OCI-LY7 (cell line): ENCODE results near the gene TPRG1L. TPM values are rescaled to one million over a fixed set of nuclear protein-coding genes. Genes with fewer than 3 reads are reported as not detected.
A peak's percentile ranks its signal among the peaks of the same experiment; 100 is the strongest.

Source experiments
- BruUV-seq: library from RNA; stranded (reverse); fragments of 400-500 nt; replicated peaks from 2 replicates; lab custom pipeline; 2021; lab: Mats Ljungman, UMichigan
- CTCF ChIA-PET: fragments of 300-600 bp; sonication (Branson Sonifier 250); formaldehyde crosslinking; loops from one replicate; lab custom pipeline; 2022; ENCODE audit warnings: antibody characterized with exemption; ENCODE audit not compliant: unreplicated experiment; lab: Charles Lee
- POLR2A ChIA-PET: fragments of 300-600 bp; sonication (Branson Sonifier 250); formaldehyde crosslinking; loops from one replicate; lab custom pipeline; 2022; ENCODE audit warnings: antibody characterized with exemption; lab: Charles Lee
- DNase-seq: peaks from one replicate; pipeline ENCODE4 v3.0.0-alpha.2; 2015; ENCODE audit warnings: low spot score
- H2AFZ ChIP-seq: fragments of 200-600 bp; sonication (generic), shearing (Covaris generic); 2 replicates; pipeline ENCODE4 v1.6.1; 2014; ENCODE audit warnings: mild to moderate bottlenecking, antibody characterized with exemption, low read length, moderate library complexity
- H3K27ac ChIP-seq: fragments of 200-600 bp; sonication (generic); 2 replicates; pipeline ENCODE4 v1.5.1; 2014; ENCODE audit warnings: mixed run types, low read depth, mild to moderate bottlenecking, moderate library complexity, low read length, inconsistent platforms; ENCODE audit not compliant: poor library complexity, severe bottlenecking
- H3K36me3 ChIP-seq: fragments of 200-600 bp; sonication (generic); 2 replicates; pipeline ENCODE4 v1.6.1; 2014; ENCODE audit warnings: mild to moderate bottlenecking, antibody characterized with exemption, low read length, moderate library complexity, mixed read lengths; ENCODE audit not compliant: insufficient read depth
- H3K4me1 ChIP-seq: fragments of 200-600 bp; sonication (generic); 2 replicates; pipeline ENCODE4 v1.5.1; 2014; ENCODE audit warnings: mild to moderate bottlenecking, low read length; ENCODE audit not compliant: insufficient read depth, poor library complexity, severe bottlenecking
- H3K4me2 ChIP-seq: fragments of 200-600 bp; sonication (generic); 2 replicates; pipeline ENCODE4 v1.6.1; 2014; ENCODE audit warnings: mild to moderate bottlenecking, low read length
- H3K4me3 ChIP-seq: fragments of 200-600 bp; sonication (generic); 2 replicates; pipeline ENCODE4 v1.5.1; 2014; ENCODE audit warnings: mild to moderate bottlenecking, low read depth, low read length; ENCODE audit not compliant: poor library complexity, severe bottlenecking
- H3K79me2 ChIP-seq: fragments of 200-600 bp; sonication (generic); 2 replicates; pipeline ENCODE4 v1.6.1; 2016; ENCODE audit warnings: low read depth, mild to moderate bottlenecking, low read length, moderate library complexity, mixed read lengths; ENCODE audit not compliant: insufficient read depth
- H3K9me2 ChIP-seq: fragments of 200-600 bp; sonication (generic); 2 replicates; pipeline ENCODE4 v1.6.1; 2016; ENCODE audit warnings: mild to moderate bottlenecking, low read length, mixed read lengths; ENCODE audit not compliant: insufficient read depth
- H3K9me3 ChIP-seq: fragments of 200-600 bp; sonication (generic); 2 replicates; pipeline ENCODE4 v1.6.1; 2014; ENCODE audit warnings: mild to moderate bottlenecking, mixed run types, low read length, mixed read lengths
- H4K20me1 ChIP-seq: fragments of 200-600 bp; sonication (generic); 2 replicates; pipeline ENCODE4 v1.6.1; 2014; ENCODE audit warnings: mild to moderate bottlenecking, antibody characterized with exemption, low read length, moderate library complexity, mixed read lengths; ENCODE audit not compliant: insufficient read depth
- EZH2phosphoT487 ChIP-seq: fragments of 200-600 bp; sonication (generic); IDR thresholded peaks from 2 replicates; pipeline ENCODE4 v1.6.1; 2018; ENCODE audit warnings: low read depth, borderline replicate concordance, mild to moderate bottlenecking, mixed run types, antibody characterized with exemption, low read length, moderate library complexity, mixed read lengths
- intact Hi-C: fragments of 100-400 bp; cut with micrococcal nuclease; formaldehyde crosslinking; loops from one replicate; pipeline ENCODE4 v1.10.0; 2022; ENCODE audit not compliant: unreplicated experiment
- total RNA-seq, 2 experiments: library from RNA; depleted of rRNA in 1 of 2; stranded (reverse); fragments of >200 nt in 1 of 2; shearing (Covaris generic) in 1 of 2; gene quantifications; 2 replicates each; pipeline ENCODE4 v1.2.3, GENCODE V29; 2014 to 2022
- TF ChIP-seq, protein P1 (sequence below): fragments of 200-600 bp; sonication (generic); conservative IDR thresholded peaks from 2 replicates; pipeline ENCODE4 v1.5.1; 2014; ENCODE audit warnings: mild to moderate bottlenecking, antibody characterized with exemption, low read length, moderate library complexity, mixed read lengths

TPRG1L gene
- total RNA-seq, 2 experiments from 2014 or later = 3.1 to 6.8 TPM

DNA sequence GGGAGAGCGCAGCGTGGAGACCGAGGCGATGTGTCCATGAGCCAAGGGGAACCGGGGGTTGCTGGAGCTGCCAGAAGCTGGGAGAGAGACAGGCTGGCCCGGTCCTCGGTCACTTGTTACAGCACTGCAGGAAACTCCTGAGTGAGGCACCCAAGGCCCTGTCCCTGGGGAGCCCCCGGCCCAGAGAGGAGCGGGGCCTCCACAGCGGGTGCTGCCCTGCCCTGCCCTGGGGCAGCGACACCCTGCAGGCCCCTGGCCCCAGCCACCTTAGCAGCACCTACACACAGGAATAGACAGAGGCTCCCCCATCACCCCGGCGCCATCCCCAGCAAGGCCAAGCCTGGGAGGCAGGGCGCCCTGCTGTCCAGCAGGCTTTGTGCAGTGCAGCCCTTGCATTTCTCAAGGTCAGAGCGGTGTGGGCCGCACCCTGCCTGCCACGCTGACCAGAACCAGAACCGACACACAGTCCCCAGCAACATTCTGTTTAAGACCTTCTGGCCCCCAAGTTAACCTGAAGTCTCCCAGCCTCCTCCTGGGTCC, 6.9 kb upstream of the TPRG1L start:
- Histone ChIP-seq H4K20me1 (no peaks in the 10 kb centered on the region), H3K36me3 (no peaks in the 10 kb centered on the region), H3K4me2 (no peak overlapping the region), H2AFZ (no peak overlapping the region), H3K9me3 (no peaks in the 10 kb centered on the region), H3K4me1 (peaks cover 4% of the 10 kb centered on the region), H3K79me2 (no peaks in the 10 kb centered on the region), H3K9me2 (no peaks in the 10 kb centered on the region), H3K27ac (no peak overlapping the region), H3K4me3 (no peak overlapping the region)
- BruUV-seq = no TSS peak
- TF ChIP-seq, protein P1, sequence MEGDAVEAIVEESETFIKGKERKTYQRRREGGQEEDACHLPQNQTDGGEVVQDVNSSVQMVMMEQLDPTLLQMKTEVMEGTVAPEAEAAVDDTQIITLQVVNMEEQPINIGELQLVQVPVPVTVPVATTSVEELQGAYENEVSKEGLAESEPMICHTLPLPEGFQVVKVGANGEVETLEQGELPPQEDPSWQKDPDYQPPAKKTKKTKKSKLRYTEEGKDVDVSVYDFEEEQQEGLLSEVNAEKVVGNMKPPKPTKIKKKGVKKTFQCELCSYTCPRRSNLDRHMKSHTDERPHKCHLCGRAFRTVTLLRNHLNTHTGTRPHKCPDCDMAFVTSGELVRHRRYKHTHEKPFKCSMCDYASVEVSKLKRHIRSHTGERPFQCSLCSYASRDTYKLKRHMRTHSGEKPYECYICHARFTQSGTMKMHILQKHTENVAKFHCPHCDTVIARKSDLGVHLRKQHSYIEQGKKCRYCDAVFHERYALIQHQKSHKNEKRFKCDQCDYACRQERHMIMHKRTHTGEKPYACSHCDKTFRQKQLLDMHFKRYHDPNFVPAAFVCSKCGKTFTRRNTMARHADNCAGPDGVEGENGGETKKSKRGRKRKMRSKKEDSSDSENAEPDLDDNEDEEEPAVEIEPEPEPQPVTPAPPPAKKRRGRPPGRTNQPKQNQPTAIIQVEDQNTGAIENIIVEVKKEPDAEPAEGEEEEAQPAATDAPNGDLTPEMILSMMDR = no peak
- no peak for TF ChIP-seq EZH2phosphoT487
- intact Hi-C loops = loop anchor here (2.0 kb wide), 2 partner anchors 107 to 165 kb away; no protein-coding TSS in a partner anchor
- DNase-seq = no peak
- ChIA-PET POLR2A (no interaction called here), CTCF (no interaction called here)

DNA sequence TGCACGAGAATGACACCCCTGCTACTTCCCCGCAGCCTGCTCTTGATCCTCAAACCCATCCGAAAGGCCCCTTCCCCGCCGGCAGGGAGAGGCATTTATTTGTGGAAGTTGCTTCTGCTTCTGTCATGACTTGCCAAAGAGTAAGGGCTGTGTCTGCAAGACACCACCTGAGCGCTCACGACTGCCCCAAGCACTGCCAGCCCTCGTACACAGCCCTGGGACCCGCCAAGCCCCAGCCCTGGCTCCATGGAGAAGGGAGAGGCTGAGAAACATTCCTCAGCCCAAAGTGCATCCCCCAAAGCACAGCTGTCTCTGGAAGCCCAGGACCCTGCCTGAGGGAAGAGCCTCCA, 6.3 kb upstream of the TPRG1L start:
- no peak overlapping the region for H3K4me2 ChIP-seq
- intact Hi-C loops = loop anchor here (2.0 kb wide), 2 partner anchors 106 to 166 kb away; no protein-coding TSS in a partner anchor
- no TSS peak for BruUV-seq

GRCh38 chr1:3618881-3619671, 5.7 kb upstream of the TPRG1L start:
- H3K9me3 ChIP-seq = no peaks in the 10 kb centered on the region
- CTCF ChIA-PET = interaction anchor here (0.9 to 1.1 kb wide), 2 partner anchors 50 to 105 kb away, joined by 3 to 4 read pairs; no protein-coding TSS in a partner anchor
- TF ChIP-seq, protein P1 = peak; percentile 90
- TF ChIP-seq EZH2phosphoT487 = no peak
- no peaks in the 10 kb centered on the region for H3K9me2 ChIP-seq
- no peaks in the 10 kb centered on the region for H3K79me2 ChIP-seq
- H3K4me1 ChIP-seq = peaks cover 12% of the 10 kb centered on the region
- no TSS peak for BruUV-seq
- H2AFZ ChIP-seq = 0 out of 2 replicates have a peak overlapping the region, but pooled peaks have one; percentile 22
- H3K27ac ChIP-seq = no peak overlapping the region
- H3K4me2 ChIP-seq = peak overlapping the region; percentile 44; the same call in 1 of the 2 replicates
- no peak overlapping the region for H3K4me3 ChIP-seq
- POLR2A ChIA-PET = no interaction called here
- no peaks in the 10 kb centered on the region for H3K36me3 ChIP-seq
- H4K20me1 ChIP-seq = no peaks in the 10 kb centered on the region
- intact Hi-C loops = loop anchor here (1.0 to 2.0 kb wide), 4 partner anchors 54 to 166 kb away; no protein-coding TSS in a partner anchor
- DNase-seq = peak; percentile 77

More for the DNA sequence above, 6.3 kb upstream of the TPRG1L start:
- Histone ChIP-seq H4K20me1 (no peaks in the 10 kb centered on the region), H2AFZ (no peak overlapping the region), H3K36me3 (no peaks in the 10 kb centered on the region), H3K4me1 (peaks cover 6% of the 10 kb centered on the region), H3K4me3 (no peak overlapping the region), H3K9me2 (no peaks in the 10 kb centered on the region), H3K9me3 (no peaks in the 10 kb centered on the region), H3K79me2 (no peaks in the 10 kb centered on the region), H3K27ac (no peak overlapping the region)
- DNase-seq = no peak
- no peak for TF ChIP-seq EZH2phosphoT487
- ChIA-PET CTCF (interaction anchor here (1.1 kb wide), 1 partner anchor 106 kb away, joined by 4 read pairs; no protein-coding TSS in a partner anchor), POLR2A (no interaction called here)
